ENCODE measurements around the gene ELOF1.
"Not testable (repeated sequence)": the region's sequence is repeated elsewhere in the genome, so short reads cannot be mapped to it uniquely, and the experiment has no call there.

The ELOF1 gene

DNA sequence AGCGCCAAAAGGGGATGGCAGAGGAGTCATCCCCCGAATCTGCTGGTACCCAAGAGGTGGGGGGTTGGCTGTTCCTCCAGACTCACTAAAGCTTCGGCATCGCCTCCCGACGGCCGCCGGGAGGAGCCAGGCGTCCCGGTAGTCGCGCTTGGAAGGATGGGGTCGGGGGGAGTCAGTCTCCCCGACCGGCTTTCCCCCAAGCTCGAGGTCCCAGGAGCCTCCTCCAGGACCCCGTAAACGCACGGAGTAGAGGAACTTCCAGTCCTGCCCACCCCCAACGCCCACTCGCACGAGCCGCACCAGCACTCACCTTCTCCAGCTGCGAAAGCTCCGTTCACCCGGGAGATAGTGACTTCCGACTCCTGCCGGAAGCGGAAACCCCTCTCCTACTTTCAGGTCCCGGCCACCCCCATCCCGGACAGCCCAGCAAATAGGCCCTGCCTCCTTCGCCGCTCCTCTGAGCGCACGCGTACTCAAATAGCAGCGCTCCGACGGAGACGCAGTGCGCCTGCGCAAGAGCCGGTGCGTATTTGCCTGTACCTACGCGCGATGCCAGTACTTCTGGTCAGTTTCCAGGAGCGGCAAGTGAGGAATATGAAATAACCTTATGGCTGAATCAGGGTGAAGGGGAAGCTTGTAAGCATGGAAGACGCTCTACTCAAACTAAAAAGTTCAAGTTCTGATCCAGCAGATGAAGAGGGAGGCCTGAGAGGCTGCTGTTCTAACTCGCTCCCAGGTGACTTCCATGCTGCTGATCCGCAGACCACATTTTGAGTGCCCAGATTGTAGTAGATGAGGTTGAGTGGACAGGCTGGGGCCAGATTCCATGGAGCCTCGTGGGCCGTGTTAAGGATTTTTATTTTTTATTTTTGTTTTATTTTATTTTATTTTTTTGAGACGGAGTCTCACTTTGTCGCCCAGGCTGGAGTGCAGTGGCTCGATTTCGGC is at the start of gene ELOF1:
Gene ELOF1, minus strand, starts transcription at position 350 of the 948 bp plus-strand sequence. CDS start 4,883 bp downstream, outside the sequence.
- peak; percentile 96 for DNase-seq

- no peak for DNase-seq
Observed at GRCh38 chr19:11606484-11606883, 47.5 kb upstream of the ELOF1 start.

DNA sequence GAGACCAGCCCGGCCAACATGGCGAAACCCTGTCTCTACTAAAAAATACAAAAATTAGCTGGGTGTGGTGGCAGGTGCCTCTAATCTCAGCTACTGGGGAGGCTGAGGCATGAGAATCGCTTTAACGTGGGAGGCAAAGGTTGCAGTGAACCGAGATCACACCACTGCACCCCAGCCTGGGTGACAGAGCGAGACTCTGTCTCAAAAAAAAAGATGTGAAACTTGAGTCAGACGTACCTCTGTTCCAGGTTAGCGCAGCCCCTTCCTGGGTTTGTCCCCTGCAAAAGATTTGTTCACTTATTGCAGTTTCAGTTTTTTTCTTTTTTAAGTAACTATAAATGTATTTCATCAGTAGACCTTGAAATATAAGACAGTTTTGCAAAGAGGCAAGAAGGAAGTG is 40.7 kb upstream of the ELOF1 start:
- not testable (repeated sequence) for DNase-seq

DNA sequence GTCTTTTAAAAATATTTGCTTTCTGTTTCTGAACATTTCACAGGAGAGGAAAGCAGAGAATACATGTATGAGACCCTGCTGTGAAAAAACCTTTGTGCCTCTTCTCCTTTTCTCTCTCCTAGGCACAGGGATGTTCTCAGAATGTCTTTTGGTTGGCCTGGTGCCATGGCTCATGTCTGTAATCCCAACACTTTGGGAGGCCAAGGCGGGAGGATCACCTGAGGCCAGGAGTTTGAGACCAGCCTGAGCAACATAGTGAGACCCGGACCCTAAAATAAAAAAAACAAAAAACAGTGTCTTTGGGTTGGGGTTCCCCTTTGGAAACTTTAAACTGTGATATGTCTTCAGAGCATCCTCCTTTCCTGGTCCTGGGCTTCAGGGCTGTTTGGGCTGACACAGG is 39.7 kb upstream of the ELOF1 start:
- DNase-seq: no peak

- DNase-seq: peak; percentile 9
Observed at GRCh38 chr19:11598103-11598483, 39.1 kb upstream of the ELOF1 start.

DNA sequence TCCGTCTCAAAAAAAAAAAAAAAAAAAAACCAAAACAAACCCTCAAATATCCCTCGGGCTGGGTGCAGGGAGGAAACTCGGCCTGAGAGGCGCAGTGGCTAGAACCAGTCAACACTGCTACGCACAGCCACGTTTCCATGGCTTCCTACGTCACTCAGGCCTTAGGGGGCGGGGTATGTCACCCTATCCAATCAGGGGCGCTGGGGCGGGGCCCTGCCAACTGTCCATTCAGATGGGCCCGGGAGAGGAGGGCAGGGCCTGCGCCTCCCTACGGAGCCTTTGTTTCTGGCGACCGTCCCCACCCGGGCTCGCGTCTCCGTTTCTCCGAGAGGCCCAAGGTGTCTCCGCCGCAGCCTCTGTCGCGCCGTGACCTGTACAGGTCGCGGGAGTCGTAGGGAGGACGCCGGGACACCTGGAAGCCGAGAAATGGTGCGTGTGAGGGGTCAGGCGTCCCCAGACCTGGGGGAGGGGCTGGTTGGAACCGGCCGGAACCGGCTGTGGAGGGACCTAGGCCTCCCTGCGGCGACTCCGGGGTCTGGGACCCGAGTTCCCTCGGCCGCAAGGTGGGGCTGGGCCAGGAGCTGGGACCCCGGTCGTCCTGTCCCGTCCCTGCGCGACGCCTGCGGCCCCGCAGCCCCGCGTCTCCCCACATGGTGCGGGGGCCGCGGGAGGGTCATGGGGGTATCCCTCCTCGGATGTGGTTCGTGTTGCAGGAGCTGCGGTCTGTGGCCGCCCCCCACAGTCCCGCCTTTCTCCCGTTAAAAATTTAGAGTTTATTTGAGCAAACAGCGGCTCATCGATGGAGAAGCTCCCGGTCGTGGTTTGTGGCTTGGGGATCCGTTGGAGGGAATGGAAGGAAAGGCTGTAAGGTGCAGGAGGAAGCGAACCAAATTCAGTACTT is 38.4 kb upstream of the ELOF1 start, which contains the start of gene ZNF627:
Gene ZNF627, plus strand, starts transcription at position 282 of the 901 bp plus-strand sequence. Its CDS starts 145 bp downstream, at position 427.
- DNase-seq: peak; percentile 98

DNA sequence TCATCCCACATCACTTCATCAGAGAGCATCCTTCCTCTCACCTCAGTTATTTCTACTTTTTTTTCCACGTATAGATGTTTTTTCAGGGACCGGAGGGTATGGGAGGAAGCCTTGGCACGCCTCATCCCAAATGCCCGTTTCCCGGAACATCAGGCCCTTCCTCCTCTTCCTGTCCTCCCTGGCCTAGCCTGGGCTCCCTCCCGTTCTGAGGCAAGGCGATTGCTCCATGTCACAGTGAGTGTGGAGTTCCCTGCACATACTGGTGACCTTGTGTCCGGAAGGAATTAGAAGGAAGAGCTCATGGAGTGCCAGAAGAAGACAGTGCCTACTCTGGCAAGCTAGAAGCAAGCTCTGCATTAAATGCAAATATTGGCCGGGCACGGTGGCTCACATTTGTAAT is 37.1 kb upstream of the ELOF1 start:
- no peak for DNase-seq

- no peak for DNase-seq
Observed at GRCh38 chr19:11594084-11594483, 35.1 kb upstream of the ELOF1 start.

- DNase-seq: no peak
Observed at GRCh38 chr19:11587975-11588631, 29.1 kb upstream of the ELOF1 start.

DNA sequence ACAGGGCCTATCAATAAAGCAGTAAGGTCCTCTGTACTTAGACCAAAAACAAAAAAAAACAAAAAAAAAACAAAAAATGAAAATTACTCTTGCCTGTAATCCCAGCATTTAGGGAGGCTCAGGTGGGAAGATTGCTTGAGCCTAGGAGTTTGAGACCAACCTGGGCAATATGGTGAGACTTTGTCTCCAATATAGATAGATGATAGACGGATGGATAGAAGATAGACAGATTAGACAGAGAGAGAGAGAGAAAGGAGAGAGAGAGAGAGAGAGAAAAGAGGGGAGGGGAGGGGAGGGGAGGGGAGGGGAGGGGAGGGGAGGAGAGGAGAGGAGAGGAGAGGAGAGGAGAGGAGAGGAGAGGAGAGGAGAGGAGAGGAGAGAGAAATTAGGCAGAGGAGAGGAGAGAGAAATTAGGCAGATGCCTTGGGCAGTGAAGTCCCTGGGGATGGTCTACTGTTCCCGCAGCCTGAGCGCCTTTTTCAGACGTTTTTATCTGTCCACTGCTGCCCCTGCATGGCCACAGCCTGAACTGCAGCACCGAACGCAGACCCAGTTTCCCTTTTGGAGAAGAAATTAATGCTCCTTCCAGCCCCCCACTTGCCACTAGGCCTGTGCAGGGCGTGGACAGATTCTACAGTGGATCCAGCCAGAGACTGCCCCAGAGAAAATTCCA is 28.4 kb upstream of the ELOF1 start:
- DNase-seq: peak; percentile 60

- no peak for DNase-seq
Observed at GRCh38 chr19:11586331-11586730, 27.3 kb upstream of the ELOF1 start.

DNA sequence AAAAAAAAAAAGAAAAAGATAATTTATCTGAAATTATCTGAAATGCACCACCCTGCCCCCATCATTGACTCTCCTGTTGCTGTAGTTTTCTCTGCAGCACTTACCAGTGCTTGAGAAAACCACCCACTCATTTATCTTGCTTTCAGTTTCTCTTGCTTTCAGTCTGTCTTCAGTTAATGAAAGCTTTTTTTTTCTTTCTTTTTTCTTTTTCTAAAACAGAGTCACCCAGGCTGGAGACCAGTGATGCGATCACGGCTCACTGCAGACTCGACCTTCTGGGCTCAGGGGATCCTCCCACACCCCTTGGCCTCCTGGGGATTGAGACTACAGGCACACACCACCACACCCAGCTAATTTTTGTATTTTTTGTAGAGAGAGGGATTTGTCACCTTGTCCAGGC is 22.7 kb upstream of the ELOF1 start:
- DNase-seq: no peak

- no peak for DNase-seq
Observed at GRCh38 chr19:11580116-11580515, 21.1 kb upstream of the ELOF1 start.

- no peak for DNase-seq
Observed at GRCh38 chr19:11578258-11579142, 19.5 kb upstream of the ELOF1 start.

DNA sequence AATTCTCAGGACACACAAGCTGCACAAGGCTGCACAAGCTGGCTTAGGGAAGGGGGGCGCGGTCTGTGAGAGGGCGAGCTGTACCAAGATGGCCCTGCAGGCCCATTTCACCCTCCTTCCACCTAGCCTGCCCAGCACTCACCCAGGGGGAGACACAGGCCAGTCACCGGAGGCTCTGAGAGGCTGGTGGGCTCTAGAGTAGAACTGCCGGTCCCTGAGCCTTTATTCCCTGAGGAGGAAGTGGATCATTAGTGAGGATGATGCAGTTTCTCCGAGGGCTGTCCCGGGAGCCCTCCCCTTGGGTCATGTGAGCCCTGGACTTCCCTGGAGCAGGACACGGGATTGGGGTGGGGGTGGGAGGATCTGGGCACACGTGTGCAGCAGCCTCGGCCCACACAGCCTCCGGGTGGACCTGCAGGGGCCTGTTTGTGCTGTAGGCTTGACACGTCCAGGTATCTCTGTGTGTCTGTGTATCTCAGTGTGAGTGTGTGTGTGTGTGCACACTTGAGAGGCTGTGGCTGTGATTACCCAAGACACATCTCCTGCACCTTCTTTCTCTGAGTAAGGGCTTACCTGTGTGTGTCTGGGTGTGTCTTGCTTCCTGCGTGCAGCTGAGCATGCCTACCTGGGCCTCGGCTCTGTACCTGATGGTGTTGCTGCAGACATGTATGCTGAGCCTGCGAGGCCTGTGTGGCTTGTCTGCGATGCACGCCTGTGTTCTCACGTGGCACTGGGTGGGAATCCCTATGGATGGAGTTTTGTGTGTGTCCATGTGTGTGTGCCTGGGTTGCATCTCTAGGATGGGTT is 18.6 kb upstream of the ELOF1 start, which contains the start of gene ACP5:
Gene ACP5, minus strand, starts transcription at position 195 of the 807 bp plus-strand sequence. CDS start 328 bp downstream, outside the sequence.
- peak; percentile 9 for DNase-seq

- no peak for DNase-seq
Observed at GRCh38 chr19:11576227-11576626, 17.2 kb upstream of the ELOF1 start.

GRCh38 chr19:11574689-11575088 is 15.7 kb upstream of the ELOF1 start:
- DNase-seq: no peak

GRCh38 chr19:11573763-11574162 is 14.7 kb upstream of the ELOF1 start:
- DNase-seq: not testable (repeated sequence)

- DNase-seq: not testable (repeated sequence)
Observed at GRCh38 chr19:11573354-11573753, 14.3 kb upstream of the ELOF1 start.

GRCh38 chr19:11570039-11570462 is 11.0 kb upstream of the ELOF1 start:
- DNase-seq: no peak
